ENCODE results near the gene CNGB1.

GRCh38 chr16:57941016-57941664 is 29.8 kb downstream of the CNGB1 start:
- TF ChIP-seq MXI1 (conservative IDR thresholded peaks at IDR 0.05; ENCODE audit: poor library complexity, severe bottlenecking), result no peak
- no peak for TF ChIP-seq CTCF (IDR thresholded peaks at IDR 0.05; ENCODE audit: poor library complexity, severe bottlenecking)
- no peak for TF ChIP-seq RAD21 (conservative IDR thresholded peaks at IDR 0.05)
- TF ChIP-seq POLR2AphosphoS5 (IDR thresholded peaks at IDR 0.05), result no peak
- TF ChIP-seq SMC3 (conservative IDR thresholded peaks at IDR 0.05; ENCODE audit: poor library complexity), result no peak

Data from neural cell (in vitro differentiated cells).